ENCODE measurements around the gene CTSZ. TPM values are rescaled to one million over a fixed set of nuclear protein-coding genes. Genes with fewer than 3 reads are reported as not detected.
A peak's percentile ranks its signal among the peaks of the same experiment; 100 is the strongest.

CTSZ gene
- total RNA-seq, 1 donor from 2014 or later = 278 TPM

DNA sequence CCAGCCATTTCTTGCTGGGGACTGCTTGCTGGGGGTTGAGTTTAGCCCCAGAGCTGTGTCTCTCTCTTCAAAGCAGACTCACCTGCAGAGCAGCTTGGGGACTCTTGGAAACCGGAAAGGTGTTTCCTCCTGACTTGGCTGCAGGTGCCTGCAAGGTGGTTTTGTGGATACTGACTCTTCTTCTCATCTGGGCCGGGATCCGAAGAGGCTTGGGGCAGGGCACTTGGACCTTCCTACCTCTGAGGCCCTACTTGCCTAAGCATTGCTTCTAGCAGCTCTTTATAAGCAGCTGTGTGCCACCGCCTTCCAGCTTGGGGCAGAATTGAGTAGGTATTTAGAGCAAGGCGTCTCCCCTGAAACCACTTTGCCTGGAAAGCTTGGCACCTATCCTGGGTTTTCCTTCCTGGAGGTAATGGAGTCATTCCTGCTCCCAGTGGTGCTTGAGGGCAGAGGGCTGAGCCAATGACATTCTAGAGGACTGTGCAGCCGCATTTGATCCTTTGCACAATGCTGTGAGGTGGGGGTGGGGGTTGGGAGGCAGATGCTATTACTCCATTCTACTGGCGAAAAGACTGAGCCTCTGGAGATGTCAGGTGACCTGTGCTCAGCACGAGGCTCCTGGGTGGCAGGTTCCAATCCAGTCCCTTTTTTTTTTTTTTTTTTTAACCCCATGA is 3.4 kb upstream of the CTSZ start:
- H3K36me3 Mint-ChIP-seq (ENCODE audit: low read depth) = peaks cover 2% of the 10 kb centered on the region
- H3K4me1 Mint-ChIP-seq = peaks cover 37% of the 10 kb centered on the region
- ATAC-seq (ENCODE audit: low read depth) (no peak), DNase-seq (no peak)
- TF ChIP-seq, protein P1, sequence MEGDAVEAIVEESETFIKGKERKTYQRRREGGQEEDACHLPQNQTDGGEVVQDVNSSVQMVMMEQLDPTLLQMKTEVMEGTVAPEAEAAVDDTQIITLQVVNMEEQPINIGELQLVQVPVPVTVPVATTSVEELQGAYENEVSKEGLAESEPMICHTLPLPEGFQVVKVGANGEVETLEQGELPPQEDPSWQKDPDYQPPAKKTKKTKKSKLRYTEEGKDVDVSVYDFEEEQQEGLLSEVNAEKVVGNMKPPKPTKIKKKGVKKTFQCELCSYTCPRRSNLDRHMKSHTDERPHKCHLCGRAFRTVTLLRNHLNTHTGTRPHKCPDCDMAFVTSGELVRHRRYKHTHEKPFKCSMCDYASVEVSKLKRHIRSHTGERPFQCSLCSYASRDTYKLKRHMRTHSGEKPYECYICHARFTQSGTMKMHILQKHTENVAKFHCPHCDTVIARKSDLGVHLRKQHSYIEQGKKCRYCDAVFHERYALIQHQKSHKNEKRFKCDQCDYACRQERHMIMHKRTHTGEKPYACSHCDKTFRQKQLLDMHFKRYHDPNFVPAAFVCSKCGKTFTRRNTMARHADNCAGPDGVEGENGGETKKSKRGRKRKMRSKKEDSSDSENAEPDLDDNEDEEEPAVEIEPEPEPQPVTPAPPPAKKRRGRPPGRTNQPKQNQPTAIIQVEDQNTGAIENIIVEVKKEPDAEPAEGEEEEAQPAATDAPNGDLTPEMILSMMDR (IDR thresholded peaks at IDR 0.05) = no peak
- ChIA-PET POLR2A (interaction anchor here (1.5 to 3.5 kb wide), 2 partner anchors 21 to 119 kb away, joined by 4 to 89 read pairs; partner anchors contain the start of gene ATP5F1E), CTCF (no interaction called here)
- H3K4me3 Mint-ChIP-seq = no peak overlapping the region
- H3K27ac Mint-ChIP-seq = no peak overlapping the region
- no peaks in the 10 kb centered on the region for H3K27me3 Mint-ChIP-seq
- intact Hi-C loops (cut with micrococcal nuclease) = no loop called here
- no peaks in the 10 kb centered on the region for H3K9me3 Mint-ChIP-seq

DNA sequence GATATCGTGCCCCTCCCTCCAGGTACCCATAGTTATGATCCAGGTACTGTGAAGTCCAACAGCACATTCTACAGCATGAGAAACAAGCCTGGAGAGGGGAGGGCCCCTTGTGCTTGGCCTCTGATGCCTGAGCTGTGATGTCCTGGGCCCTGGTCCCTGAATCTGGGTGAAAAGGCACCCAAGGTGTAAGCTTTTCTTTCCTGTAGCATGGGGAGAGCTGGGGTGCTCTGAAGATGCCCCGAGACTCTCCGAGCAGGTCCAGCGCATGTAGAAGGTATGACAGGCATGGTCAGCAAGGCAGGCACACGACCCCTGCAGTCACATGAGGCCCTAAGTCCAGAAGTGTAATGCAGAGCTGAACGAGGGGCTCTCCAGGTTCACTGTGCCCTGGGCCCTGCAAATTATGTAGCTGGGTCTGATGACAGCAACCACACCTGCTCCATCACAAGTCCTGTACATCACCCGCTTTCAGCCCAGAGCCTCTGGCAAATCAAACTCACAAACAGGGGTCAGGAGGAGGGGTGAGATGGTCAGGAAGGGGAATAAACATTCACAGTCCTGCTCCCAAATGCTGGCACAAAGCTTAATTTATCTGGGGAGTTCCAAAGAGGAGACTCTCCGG is 1.8 kb upstream of the CTSZ start:
- Mint-ChIP-seq H3K36me3 (ENCODE audit: low read depth) (peaks cover 18% of the 10 kb centered on the region), H3K27ac (peak overlapping the region; percentile 98), H3K4me1 (peaks cover 47% of the 10 kb centered on the region), H3K4me3 (peak overlapping the region; percentile 35), H3K9me3 (no peaks in the 10 kb centered on the region), H3K27me3 (no peaks in the 10 kb centered on the region)
- POLR2A ChIA-PET = interaction anchor here (0.5 to 3.5 kb wide), 20 partner anchors 8 to 1610 kb away, joined by 3 to 89 read pairs (median 4); partner anchors contain the start of genes ATP5F1E, PRELID3B, TUBB1 and ZBP1
- TF ChIP-seq, protein P1 (IDR thresholded peaks at IDR 0.05) = no peak
- CTCF ChIA-PET = interaction anchor here (1.3 kb wide), 1 partner anchor 23 kb away, joined by 5 read pairs; the partner anchor contains the start of gene ATP5F1E
- ATAC-seq (ENCODE audit: low read depth) (no peak), DNase-seq (no peak)
- intact Hi-C loops (cut with micrococcal nuclease) = loop anchor here (1.0 to 10.0 kb wide), 6 partner anchors 7 to 1524 kb away; partner anchors contain the start of genes RAB22A, STX16 and ZNF831

DNA sequence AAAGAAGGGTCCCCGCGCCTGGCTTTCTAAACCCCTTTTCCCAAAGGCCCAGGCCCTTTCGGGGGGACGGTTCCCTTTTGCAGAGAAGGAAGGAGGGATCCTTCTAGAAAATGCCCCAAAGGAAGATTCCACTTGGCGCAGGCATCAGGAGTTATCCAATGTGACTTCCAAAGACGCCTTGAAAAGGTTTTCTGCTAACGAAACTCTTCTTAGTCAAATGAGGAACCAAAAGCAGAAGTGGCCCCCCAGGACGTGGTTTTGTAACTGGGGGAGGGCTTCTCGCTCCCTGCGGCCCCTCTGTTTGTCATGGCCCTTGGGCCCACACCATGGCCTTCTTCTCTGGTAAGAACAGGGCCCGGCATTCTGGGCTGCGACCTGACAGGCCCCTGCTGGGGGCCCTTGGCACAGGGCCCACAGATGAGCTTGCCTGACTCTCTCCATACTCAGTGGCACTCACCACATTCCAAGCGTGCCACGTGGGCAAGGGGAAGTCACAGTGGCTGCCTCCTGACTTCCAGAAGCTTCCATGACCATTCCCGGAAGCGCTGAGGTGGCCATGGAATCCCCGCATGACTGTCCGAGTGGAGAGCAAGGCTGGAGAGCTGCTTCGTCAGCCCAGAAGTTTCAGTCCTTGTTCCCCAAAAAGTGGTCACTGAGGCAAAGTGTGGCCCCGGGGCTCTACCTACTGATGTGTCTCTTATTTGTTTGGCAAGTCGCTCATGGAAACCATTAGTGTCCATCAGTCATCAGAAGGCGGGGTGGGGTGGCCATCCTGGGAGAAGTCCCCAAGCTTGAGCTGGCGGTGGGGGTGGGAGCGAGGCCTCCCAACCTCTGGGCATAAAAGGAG is 834 bp upstream of the CTSZ start:
- CTCF ChIA-PET = interaction anchor here (1.3 kb wide), 1 partner anchor 24 kb away, joined by 5 read pairs; the partner anchor contains the start of gene ATP5F1E
- Mint-ChIP-seq H3K4me1 (peaks cover 52% of the 10 kb centered on the region), H3K9me3 (no peaks in the 10 kb centered on the region), H3K4me3 (peak overlapping the region; percentile 95), H3K36me3 (ENCODE audit: low read depth) (peaks cover 27% of the 10 kb centered on the region), H3K27me3 (no peaks in the 10 kb centered on the region), H3K27ac (peak overlapping the region; percentile 98)
- TF ChIP-seq, protein P1 (IDR thresholded peaks at IDR 0.05) = no peak
- peak; percentile 22 for ATAC-seq (ENCODE audit: low read depth)
- intact Hi-C loops (cut with micrococcal nuclease) = loop anchor here (1.0 to 10.0 kb wide), 9 partner anchors 8 to 1617 kb away; partner anchors contain the start of genes ATP5F1E, RAB22A, RBM38 and STX16
- POLR2A ChIA-PET = interaction anchor here (0.6 to 3.5 kb wide), 23 partner anchors 9 to 1610 kb away, joined by 3 to 89 read pairs (median 4); partner anchors contain the start of genes ATP5F1E, PRELID3B and ZBP1
- DNase-seq = peak; percentile 69

DNA sequence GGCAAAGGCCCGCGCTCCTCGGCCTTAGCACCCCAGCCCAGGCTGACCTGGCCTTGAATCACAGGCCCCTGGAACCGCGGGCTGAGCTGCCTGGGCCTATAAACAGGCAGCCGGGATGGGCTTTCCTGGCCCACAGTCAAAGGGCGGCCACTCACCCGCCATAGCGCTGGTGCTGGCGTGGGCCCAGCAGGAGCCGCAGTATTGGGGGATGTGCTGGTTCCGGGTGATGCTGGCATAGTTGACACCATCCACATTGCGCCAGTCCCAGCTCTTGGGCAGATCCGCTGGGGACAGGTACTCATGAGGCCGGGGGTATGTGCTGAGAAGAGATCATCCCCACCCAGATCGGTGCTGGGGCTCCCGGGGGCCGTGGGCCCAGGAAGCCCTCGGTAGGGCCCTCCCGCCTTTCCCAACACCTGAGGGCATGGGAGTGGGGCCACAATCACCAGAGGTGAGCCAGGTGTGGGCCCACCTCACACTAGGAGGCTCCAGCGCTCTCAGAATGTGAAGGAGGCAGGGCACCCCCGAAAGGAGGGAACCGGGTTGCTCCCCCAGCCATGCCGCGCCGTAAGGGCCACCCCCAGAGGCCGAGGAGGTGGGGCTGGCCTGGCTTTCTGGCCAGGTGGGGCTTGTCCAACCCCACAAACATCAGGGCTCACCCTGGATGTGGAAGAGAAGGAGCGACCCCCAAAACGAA is 739 bp downstream of the CTSZ start:
- CTCF ChIA-PET = interaction anchor here (1.2 to 1.8 kb wide), 2 partner anchors 26 to 27 kb away, joined by 3 to 4 read pairs; partner anchors contain the start of gene ATP5F1E
- POLR2A ChIA-PET = interaction anchor here (0.6 to 5.1 kb wide), 11 partner anchors 11 to 1617 kb away, joined by 3 to 88 read pairs (median 20); partner anchors contain the start of genes ATP5F1E, PRELID3B and TUBB1
- Mint-ChIP-seq H3K36me3 (ENCODE audit: low read depth) (peaks cover 42% of the 10 kb centered on the region), H3K4me3 (peak overlapping the region; percentile 91), H3K4me1 (peaks cover 63% of the 10 kb centered on the region), H3K9me3 (no peaks in the 10 kb centered on the region), H3K27ac (peak overlapping the region; percentile 99), H3K27me3 (no peaks in the 10 kb centered on the region)
- DNase-seq (no peak), ATAC-seq (ENCODE audit: low read depth) (no peak)
- intact Hi-C loops (cut with micrococcal nuclease) = loop anchor here (1.0 to 10.0 kb wide), 7 partner anchors 136 to 1616 kb away; partner anchors contain the start of genes RAB22A, RBM38, STX16 and ZNF831
- TF ChIP-seq, protein P1 (IDR thresholded peaks at IDR 0.05) = no peak

Data from activated B cell treated with CpG ODN at 0.5 μM for 24 hours (primary cell).